Measurements from ENCODE around the gene POU6F2.

DNA sequence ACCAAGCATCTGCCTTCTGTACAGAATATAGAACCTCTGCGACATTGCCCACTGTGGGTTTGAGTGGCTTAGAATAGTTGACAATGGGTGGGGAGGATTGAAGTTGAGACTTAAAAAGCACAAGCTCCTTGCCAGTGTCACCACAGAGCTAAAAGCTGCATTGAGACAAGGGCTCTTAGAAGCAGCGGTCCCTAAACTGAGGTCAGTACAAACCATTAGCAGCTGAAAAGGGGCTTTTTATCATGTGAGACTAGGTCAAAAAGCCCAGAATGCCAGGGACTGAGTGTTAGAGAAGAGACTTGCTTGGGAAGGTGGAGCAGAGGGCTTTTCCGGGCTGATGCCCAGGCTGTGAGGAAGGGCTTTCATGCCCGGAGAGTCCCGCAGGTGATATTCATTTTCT, 91.3 kb downstream of the POU6F2 start:
- TF ChIP-seq, protein P1, sequence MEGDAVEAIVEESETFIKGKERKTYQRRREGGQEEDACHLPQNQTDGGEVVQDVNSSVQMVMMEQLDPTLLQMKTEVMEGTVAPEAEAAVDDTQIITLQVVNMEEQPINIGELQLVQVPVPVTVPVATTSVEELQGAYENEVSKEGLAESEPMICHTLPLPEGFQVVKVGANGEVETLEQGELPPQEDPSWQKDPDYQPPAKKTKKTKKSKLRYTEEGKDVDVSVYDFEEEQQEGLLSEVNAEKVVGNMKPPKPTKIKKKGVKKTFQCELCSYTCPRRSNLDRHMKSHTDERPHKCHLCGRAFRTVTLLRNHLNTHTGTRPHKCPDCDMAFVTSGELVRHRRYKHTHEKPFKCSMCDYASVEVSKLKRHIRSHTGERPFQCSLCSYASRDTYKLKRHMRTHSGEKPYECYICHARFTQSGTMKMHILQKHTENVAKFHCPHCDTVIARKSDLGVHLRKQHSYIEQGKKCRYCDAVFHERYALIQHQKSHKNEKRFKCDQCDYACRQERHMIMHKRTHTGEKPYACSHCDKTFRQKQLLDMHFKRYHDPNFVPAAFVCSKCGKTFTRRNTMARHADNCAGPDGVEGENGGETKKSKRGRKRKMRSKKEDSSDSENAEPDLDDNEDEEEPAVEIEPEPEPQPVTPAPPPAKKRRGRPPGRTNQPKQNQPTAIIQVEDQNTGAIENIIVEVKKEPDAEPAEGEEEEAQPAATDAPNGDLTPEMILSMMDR (IDR thresholded peaks at IDR 0.05; ENCODE audit: low read depth, low read length, poor library complexity, severe bottlenecking), result no peak
- no peak for TF ChIP-seq EZH2phosphoT487 (IDR thresholded peaks at IDR 0.05; ENCODE audit: borderline replicate concordance, low read length)

Data from DOHH2 (cell line).